M059J (cell line): ENCODE measurements around the gene SIPA1L3. TPM values are rescaled to one million over a fixed set of nuclear protein-coding genes. Genes with fewer than 3 reads are reported as not detected.
A peak's percentile ranks its signal among the peaks of the same experiment; 100 is the strongest.

Source experiments
- DNase-seq: peaks from one replicate; pipeline ENCODE4 v3.0.0-alpha.2; 2012; ENCODE audit warnings: low read depth
- total RNA-seq: library from RNA; depleted of rRNA; stranded (reverse); fragments of >200 nt; shearing (Covaris generic); gene quantifications from 2 replicates; pipeline ENCODE4 v1.2.3, GENCODE V29; 2014

Gene SIPA1L3
- total RNA-seq, 1 experiment from 2014 or later = 22.7 TPM

DNA sequence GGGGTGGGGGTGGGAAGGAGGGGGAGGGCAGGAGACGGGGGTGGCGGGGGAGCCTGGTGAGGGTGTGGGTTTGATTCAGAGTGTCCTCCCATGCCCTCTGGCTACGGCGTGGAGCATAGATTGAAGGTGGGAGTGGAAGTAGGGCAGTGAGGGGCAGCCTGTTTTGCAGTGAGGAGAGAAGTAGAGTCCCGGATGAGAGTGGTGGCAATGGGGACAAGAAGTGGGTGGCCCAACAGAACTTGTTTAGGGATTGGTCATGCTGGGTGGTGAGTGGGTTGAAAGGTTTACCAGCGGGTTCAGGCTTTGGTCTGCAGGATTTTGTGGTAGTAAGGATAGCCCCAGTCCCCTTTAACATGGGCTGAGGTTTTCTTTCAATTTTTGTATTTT, 35.5 kb downstream of the SIPA1L3 start:
- DNase-seq = no peak

DNA sequence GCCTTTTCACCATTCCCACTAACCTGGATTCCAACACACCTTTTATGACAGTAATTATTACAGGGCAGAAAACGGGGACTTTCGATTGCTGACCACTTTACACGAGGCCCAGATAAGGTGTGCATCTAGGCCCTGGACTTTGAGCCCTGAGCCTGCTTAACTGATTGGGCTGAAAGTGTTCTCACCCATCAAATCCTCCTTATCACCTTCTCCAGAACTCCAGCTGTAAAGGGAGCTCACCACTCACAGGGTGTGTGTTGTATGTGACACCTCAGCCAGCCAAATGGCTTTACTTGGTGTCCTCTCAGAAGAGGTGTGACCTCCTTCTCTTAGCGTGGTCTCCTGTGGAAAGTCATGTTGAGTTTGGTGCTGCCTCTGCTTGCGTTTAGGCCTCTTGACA, 36.5 kb downstream of the SIPA1L3 start:
- DNase-seq = no peak

DNA sequence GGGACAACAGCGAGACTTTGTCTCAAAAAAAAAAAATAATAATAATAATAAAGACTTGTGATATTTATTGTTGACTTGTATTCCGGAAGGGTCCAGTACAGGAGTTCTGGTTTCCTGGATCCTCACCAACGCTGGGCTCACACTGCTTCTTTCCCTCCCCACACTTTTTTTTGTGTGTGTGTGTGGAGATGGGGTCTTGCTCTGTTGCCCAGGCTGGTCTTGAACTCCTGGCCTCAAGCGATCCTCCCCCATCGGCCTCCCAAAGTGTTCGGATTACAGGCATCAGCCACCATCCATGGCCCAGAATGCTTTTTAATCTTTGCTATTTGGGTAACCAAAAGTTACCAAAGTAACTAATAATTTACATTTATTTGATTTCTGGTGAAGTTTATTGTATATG, 39.1 kb downstream of the SIPA1L3 start:
- no peak for DNase-seq

DNA sequence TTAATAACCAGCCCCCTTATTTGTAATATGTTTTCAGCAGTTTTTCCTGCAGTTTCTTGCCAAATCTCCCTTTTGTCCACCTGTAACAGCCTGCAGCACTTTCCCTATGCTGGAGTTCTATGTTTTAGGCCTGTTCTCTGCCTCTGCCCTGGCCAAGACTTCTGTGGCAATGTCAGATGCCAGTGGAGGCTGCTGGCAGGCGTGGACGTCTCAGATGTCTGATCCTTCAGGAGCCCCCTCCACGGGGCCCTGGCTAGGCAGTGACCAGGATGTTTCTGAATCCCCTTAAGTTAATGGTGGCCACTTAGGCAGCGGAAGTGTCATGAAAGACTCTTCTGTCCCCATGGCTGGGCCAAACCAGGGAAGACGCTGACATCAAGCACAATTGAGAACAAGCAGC, 40.8 kb downstream of the SIPA1L3 start:
- DNase-seq = no peak

DNA sequence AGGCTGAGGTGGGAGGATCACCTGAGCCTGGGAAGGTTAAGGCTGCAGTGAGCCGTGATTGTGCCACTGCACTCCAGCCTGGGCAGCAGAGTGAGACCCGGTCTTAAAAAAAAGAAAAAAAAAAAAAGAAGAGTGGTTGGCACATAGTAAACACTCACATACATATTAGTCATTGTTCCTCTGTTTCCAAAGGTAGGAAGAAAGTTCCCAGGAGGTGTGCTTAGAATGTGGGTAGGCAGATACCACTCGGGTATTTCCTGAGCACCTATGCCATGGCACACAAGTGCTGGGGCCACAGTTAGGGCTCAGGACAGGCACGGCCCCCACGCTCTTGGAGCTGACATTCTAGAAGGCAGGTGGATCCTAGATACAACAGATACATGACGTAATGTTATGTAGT, 41.4 kb downstream of the SIPA1L3 start:
- no peak for DNase-seq

DNA sequence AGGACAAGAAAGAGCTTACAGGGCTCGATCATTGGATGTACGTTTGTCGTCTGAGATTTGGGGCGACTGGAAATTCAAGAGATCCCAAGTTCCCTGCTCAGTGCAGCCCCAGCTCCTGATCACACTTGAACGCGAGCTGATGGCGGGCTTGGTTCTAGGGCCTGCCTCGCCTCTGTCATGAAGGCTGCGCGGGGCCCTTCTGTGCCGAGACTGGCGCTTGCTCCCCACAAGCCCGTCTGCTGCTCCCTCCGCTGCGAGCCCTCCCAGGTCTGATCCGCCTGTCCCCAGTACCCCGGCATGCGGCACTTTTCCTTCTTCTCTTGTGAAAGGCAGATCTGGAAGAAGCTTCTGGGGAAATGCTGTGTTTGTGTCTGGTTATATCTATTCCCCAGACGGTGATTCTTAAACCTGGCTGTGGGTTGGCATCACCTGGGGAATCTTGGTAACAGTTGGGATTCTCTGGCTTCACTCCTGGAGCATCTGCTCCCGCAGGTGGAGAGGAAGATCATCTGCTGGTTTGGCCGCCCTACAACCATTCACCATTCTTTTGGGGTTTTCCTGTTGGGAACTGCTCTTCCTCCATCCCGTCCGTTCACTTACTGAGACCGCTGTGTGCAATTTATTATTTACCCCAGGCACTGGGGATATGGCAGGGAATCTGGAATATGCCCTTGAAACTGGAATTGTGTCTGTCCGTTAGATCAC, 43.6 kb downstream of the SIPA1L3 start:
- DNase-seq = no peak

DNA sequence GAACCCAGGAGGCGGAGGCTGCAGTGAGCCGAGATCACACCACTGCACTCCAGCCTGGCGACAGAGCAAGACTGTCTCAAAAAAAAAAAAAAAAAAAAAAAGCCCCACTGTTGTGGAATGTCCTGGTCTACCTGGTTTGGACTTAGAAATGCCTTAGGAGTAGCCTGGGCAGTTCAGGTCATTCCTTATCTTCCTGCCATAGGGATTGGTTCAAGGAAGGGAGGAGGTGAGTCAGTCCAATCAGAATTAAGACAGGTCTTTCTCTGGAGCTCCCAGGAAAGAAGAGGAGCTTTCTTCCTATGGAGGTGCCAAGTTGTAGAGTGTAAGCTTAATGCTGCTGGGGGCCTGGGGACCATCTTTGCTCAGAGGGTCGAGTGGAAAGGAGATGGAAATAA, 44.8 kb downstream of the SIPA1L3 start:
- peak; percentile 59 for DNase-seq

DNA sequence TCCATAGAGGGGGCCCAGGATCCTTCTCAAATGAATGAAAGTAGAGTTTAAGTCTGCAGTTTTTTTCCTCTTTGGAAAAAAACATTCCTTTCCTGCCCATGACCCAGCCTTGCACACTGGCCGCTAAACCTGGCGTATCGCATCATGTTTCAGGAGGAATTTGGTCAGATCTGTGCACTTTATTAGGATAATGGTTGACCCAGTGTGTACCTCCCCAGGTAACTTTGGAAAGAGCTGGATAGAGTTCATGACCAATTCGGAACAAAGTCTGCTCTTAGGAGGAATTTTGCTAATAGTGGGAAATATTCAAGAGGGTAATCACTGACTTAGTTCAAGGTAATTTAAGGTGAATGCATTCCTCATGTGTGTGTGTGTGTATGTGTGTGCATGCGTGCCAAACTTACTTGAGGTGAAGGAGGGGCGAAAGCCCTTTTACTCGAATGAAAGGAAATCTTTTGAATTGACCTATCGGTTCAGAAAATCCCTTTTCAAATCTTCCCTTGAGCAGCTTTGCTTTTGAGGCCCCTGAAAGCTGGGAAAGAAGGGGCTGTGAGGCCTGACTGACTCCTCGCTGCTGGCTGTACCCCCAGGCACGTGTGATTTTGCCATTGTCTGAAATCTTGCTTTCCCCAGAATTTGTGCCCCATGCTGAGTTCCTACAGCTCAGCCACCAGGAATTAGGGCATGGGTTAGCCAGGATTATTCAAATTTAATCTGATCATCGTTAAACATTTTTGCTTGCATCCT, 46.3 kb downstream of the SIPA1L3 start:
- peak; percentile 69 for DNase-seq

DNA sequence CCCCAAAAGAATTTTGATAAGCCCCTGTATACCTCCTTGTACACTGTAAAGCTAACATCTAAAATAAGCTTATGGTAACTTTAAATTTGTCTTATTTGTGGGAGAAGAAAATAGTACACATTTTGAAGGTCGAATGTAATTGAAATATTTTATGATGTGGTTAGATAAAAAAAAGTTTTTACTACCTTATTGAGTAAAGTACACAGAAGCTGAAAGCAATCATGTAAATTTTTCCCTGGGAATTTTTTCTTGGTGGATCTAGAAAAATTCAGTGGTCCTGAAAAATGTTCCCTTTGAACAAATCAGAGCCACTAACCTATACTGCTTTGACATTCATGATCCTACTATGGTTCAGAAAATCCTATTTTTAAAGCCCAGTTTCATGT, 46.9 kb downstream of the SIPA1L3 start:
- DNase-seq = no peak

DNA sequence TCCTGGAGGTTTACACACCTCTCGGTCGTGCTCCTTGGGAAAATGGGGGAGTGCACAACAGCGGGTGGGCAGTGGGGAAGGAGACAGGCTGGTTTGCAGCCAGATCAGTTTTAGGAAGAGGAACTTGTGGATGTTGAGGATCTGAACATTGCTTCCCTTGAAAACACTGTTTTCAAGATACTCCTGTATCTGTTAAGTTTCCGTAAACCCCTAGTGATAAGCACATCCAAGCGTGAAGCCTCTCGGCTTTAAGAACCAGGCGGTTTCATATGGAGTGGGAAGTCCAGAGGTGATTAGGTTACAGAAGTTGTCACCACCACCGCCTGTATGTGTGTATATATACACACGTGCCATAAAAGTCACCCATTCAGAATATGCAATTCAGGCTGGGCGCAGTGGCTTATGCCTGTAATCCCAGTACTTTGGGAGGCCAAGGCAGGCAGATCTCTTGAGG, 47.4 kb downstream of the SIPA1L3 start:
- no peak for DNase-seq

DNA sequence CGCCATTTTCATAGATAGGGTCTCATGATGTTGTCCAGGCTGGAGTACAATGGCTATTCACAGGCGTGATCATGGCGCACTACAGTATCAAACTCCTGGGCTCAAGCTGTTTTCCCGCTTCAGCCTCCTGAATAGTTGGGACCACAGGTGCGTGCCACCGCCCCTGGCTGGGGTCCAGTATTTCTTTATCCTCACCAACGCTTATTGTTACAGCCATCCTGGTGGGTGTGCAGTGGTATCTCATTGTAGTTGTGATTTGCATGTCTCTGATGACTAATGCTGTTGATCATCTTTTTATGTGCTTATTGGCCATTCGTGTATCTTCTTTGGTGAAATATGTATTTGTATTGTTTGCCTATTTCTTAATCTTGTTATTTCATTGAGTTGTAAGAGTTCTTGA, 49.0 kb downstream of the SIPA1L3 start:
- DNase-seq = no peak

DNA sequence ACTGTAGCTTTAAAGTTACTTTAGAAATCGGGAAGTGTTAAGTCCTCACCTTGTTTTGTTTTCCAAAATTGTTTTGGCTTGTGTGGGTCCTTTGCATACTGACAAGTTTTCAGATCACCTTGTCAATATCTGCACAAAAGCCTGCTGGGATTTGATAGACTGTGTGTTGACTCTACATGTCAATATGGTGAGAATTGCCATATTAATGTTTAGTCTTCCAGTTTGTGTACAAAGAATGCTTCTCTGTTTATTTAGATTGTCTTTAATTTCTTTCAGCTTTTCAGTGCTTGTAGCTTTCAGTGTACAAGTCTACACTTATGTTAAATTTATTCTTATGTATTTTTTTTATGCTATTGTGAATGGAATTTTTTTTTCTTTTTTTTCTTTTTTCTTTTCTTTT, 50.2 kb downstream of the SIPA1L3 start:
- DNase-seq = no peak

DNA sequence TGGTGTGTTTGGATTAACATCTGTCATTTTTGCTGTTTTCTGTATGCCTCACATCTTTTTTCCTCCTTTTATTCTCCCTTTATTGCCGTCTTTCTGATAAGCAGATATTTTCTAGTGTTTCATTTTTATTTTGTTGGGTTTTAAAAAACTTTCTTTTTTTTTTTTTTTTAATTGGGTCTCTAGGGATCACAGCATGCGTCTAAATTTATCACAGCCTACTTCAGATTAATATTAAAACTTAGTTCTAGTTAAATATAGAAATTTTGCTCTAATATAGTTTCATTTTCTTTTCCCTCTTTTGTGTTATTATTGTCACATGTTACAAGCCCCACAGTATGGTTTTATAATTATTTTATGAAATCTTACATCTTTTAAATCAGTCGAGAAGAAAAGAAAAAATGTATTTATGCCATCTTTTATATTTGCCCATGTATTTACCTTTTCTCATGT, 52.7 kb downstream of the SIPA1L3 start:
- no peak for DNase-seq

DNA sequence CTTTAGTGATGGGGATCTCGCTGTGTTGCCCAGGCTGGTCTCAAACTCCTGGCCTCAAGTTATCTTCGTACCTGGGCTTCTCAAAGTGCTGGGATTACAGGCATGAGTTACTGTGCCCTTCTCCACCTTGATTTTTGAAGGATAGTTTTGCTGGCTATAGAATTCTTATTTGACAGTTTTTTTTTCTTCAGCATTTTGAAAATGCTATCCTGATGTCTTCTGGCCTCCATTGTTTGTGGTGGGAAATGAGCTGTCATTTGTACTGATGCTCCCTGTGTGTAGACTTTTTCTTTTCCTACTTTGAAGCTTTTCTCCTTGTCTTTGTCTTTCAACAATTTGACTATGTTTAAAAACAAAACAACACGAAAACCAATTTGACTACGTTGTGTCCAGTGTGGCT, 54.2 kb downstream of the SIPA1L3 start:
- no peak for DNase-seq

DNA sequence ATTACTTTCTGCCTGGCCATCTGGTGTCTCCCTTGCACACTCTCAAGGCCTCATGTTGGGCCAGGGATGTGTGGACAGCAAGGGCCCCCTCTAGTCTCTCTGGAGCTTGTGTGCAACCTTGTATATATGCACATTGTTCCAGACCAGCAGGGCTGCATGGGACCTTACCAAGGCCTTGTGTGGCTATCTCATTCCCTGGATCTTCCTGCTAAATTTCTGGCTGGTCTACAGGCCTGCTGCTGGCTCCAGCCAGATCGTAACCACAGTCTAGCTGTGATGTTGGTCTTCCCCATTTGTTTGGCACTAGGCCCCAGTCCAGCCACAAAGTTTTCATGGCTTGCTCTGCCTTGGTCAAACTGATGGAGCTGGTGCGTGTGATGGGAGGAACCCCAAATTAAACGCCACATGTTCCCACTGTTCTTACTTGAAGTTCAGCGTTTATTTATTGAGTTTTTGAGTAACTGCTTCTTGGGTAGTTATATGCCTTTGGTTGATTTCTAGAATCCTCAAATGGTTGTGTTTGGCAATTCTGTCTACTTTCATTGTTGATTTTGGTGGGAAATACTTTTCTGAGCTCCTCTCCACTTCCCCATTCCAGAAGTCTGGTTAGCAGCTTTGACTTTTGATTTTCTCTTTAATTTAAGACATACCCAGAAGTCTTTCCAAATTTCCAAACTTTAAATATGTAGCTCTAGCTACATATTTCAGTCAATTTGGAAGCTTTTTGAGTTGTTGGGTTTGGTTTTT, 56.4 kb downstream of the SIPA1L3 start:
- DNase-seq = peak; percentile 87

DNA sequence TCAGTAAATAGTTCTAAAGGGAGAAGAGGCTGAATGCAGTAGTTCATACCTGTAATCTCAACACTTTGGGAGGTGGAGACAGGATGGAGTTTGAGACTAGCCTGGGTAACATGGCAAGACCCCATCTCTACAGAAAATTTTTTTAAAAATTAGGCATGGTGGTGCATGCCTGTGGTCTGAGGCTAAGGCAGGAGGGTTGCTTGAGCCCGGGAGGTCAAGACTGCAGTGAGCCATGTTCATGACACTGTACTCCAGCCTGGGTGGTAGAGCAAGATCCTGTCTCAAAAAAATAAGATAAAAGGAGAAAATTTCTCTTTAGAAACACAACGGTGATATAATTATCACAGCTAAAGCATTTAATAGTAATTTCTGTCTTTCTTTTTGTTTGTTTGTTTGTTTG, 57.1 kb downstream of the SIPA1L3 start:
- DNase-seq = peak; percentile 63

DNA sequence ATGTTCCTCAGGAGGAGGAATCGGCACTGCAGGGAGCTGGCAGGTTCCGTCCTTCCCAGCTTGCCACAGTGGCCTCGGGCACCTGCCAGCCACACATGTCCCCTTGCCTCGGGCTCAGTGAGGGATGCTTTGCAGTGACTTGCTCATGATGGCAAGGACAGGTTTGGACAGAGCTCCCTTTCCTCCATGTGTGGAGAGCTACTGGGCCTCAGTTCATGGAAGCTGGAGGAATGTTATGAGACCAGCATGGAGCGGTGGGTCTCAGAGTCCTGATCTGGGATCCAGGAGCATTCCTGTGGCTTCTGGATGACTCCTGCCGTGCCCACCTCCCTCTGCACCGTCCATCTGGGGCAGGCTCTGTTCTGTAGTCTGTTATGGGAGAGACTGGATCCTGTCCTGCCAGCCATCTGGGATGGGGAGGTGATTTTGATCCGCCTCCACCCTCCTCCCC, 59.2 kb downstream of the SIPA1L3 start:
- DNase-seq = peak; percentile 73

DNA sequence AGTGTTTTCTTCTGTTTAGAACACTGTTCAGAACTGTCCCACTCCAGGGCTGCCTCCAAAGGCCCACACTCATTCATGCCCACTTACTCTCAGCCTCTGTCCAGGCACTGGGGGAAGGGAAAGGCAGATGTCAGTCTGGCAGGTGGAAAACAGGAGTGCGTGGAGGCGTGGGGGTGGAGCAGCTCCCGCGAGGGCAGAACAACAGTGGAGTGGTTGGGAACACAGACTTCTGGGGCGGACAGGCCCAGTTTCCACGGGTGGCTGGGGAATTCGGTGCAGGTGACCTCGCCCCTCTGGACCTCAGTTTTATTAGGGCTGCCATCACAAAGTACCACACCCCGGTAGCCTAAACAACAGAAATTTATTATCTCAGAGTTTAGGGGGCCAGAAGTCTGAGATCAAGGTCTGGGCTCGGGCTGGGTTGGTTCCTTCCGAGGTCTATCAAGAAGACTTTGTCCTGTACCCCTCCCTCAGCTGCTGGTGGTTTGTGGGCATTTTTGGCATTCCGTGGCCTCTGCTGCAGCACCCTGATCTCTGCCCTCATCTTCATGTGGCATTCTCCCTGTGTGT, 59.7 kb downstream of the SIPA1L3 start:
- DNase-seq = peak; percentile 79

DNA sequence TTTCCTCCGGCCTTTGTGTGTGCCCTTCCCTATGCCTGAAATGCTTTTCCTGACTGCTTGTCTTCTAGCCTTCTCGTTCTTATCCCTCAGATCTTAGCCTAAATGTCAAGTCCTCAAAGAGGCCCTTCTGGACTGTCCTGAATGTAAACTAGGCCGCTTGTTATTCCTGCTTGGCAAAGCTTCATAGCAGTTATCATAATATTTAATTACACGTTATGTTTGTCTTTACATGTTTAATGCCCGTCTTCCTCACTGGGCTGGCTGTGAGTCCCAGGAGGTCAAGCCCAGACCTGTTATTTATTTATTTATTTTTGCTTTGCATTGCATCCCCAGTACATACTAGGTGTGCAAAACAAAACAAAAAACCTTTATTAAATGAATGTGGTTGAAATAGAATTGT, 62.7 kb downstream of the SIPA1L3 start:
- DNase-seq = no peak

DNA sequence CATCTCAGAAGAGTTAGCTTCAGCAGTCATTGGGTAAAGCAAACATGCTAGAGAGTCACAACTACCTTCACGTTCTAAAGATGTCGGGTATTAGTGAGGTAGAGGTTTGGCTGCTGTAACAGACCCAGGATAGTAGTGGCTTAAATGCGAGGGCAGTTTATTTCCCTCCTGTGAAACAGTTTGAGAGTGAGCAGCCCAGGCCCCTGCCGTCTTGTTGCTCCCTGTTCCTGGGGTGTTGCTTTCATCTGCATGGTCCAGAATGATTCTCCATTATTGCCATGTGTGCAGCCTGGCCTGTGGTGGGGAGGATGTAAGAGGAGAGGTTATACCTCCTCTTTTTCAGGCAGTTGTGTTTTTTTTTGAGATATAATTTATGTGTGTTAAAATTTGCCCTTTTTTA, 63.7 kb downstream of the SIPA1L3 start:
- no peak for DNase-seq

DNA sequence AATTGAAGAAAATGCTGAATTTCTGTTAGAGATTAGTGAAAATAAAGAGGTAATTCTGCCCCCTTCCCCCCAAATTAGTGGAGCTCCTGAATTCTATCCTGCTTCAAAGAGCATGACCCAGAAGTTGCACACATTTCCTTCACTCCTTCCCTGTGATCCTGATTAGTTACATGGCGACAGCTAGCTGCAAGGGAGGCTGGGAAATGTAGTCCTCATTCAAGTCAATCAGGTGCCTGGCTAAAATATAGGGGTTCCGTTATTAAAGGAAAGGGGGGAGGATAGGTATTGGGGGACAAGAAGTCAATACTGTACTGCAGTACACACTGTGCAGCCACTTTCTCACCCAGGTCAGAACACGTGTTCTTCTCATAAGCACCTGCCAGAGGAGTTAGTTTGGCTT, 65.8 kb downstream of the SIPA1L3 start:
- DNase-seq = no peak

DNA sequence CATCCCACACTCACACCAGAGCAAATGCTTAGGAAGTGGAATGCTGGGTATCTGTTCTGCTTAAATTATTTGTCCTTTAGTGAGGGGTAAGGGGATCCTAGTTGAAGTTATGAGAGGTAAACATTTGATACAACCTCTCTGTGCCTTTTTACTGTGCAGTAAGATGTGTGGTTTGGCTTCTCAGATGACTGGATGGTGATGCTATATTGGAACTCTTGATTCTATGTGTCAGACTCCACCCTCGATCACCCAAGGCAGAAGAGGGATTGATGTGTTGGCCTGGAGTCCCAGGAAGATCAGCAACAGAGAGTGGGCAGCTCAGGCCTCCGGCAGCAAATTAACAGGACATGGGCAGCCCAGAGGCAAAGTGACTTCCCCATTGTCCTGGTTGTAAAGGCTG, 66.7 kb downstream of the SIPA1L3 start:
- DNase-seq = no peak
